NCI-H460 (cell line): ENCODE data around the gene TMEM220. TPM values are rescaled to one million over a fixed set of nuclear protein-coding genes. Genes with fewer than 3 reads are reported as not detected.
"Not testable (repeated sequence)": the region's sequence is repeated elsewhere in the genome, so short reads cannot be mapped to it uniquely, and the experiment has no call there.

Experiments used
- DNase-seq: peaks from one replicate; pipeline ENCODE4 v3.0.0-alpha.2; 2016; ENCODE audit warnings: low read depth; ENCODE audit errors: extremely low read depth
- total RNA-seq: library from RNA; depleted of rRNA; stranded (reverse); fragments of >200 nt; shearing (Covaris generic); gene quantifications from 2 replicates; pipeline ENCODE4 v1.2.3, GENCODE V29; 2014

The TMEM220 gene
- total RNA-seq, 1 experiment from 2014 or later: 0.05 TPM

- no peak for DNase-seq
Observed at GRCh38 chr17:10755592-10756127, 25.8 kb upstream of the TMEM220 start.

GRCh38 chr17:10754861-10755591 lies 25.2 kb upstream of the TMEM220 start:
- DNase-seq: no peak

GRCh38 chr17:10754109-10754508 lies 24.3 kb upstream of the TMEM220 start:
- peak; percentile 26 for DNase-seq

- no peak for DNase-seq
Observed at GRCh38 chr17:10752696-10753095, 22.9 kb upstream of the TMEM220 start.

GRCh38 chr17:10751563-10751962 lies 21.7 kb upstream of the TMEM220 start:
- DNase-seq: no peak

- DNase-seq: no peak
Observed at GRCh38 chr17:10750210-10750609, 20.4 kb upstream of the TMEM220 start.

- no peak for DNase-seq
Observed at GRCh38 chr17:10748531-10749181, 18.8 kb upstream of the TMEM220 start.

- no peak for DNase-seq
Observed at GRCh38 chr17:10745231-10745630, 15.4 kb upstream of the TMEM220 start.

- no peak for DNase-seq
Observed at GRCh38 chr17:10744501-10745000, 14.7 kb upstream of the TMEM220 start.

GRCh38 chr17:10743316-10744009 lies 13.6 kb upstream of the TMEM220 start:
- DNase-seq: no peak

GRCh38 chr17:10742431-10742830 lies 12.6 kb upstream of the TMEM220 start:
- DNase-seq: no peak

GRCh38 chr17:10741416-10742135 lies 11.8 kb upstream of the TMEM220 start:
- no peak for DNase-seq

GRCh38 chr17:10739386-10739785 lies 9.6 kb upstream of the TMEM220 start:
- no peak for DNase-seq

- DNase-seq: no peak
Observed at GRCh38 chr17:10738521-10739258, 8.9 kb upstream of the TMEM220 start.

GRCh38 chr17:10737736-10738135 lies 7.9 kb upstream of the TMEM220 start:
- no peak for DNase-seq

GRCh38 chr17:10737168-10737622 lies 7.4 kb upstream of the TMEM220 start:
- peak; percentile 48 for DNase-seq

- DNase-seq: no peak
Observed at GRCh38 chr17:10735821-10736220, 6.0 kb upstream of the TMEM220 start.

- no peak for DNase-seq
Observed at GRCh38 chr17:10735251-10735650, 5.4 kb upstream of the TMEM220 start.

- DNase-seq: no peak
Observed at GRCh38 chr17:10733666-10734065, 3.8 kb upstream of the TMEM220 start.

- DNase-seq: not testable (repeated sequence)
Observed at GRCh38 chr17:10732121-10732520, 2.3 kb upstream of the TMEM220 start.
